ENCODE results near the gene TBL3.

DNA sequence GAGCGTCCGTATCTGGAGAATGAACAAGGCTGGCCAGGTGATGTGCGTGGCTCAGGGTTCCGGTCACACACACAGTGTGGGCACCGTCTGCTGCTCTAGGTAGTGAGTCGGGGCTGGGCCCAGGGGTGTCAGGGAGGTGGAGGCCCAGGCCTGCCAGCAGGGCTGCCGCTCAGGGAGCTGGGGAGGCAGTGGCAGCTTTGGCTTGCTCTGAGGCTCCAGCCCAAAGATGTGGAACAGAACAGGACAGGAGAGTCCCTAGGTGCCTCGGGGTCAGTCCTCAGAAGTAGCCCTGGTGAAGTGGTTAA lies 4.3 kb downstream of the TBL3 start:
- TF ChIP-seq CTCF (IDR thresholded peaks at IDR 0.05; ENCODE audit: low read depth, low read length, missing input control) (no peak), EGR1 (IDR thresholded peaks at IDR 0.05; ENCODE audit: low read depth in 2 of 2) (no peak), SP1 (IDR thresholded peaks at IDR 0.05) (no peak), FOXA1 (IDR thresholded peaks at IDR 0.05) (no peak), ZBTB33 (IDR thresholded peaks at IDR 0.05) (no peak), TAF1 (conservative IDR thresholded peaks at IDR 0.05) (no peak), JUND (IDR thresholded peaks at IDR 0.05) (no peak), RAD21 (IDR thresholded peaks at IDR 0.05) (no peak), FOXA2 (IDR thresholded peaks at IDR 0.05) (no peak)
- TF ChIP-seq, protein P1, sequence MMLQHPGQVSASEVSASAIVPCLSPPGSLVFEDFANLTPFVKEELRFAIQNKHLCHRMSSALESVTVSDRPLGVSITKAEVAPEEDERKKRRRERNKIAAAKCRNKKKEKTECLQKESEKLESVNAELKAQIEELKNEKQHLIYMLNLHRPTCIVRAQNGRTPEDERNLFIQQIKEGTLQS (IDR thresholded peaks at IDR 0.05) = no peak
